Ishikawa (cell line): ENCODE measurements around the gene KCTD16.

Experiments used
- CEBPB ChIP-seq: IDR thresholded peaks from 2 replicates; pipeline ENCODE4 v1.6.1; 2012
- CREB1 ChIP-seq: IDR thresholded peaks from 2 replicates; pipeline ENCODE4 v1.6.1; 2012; ENCODE audit warnings: low read depth
- EGR1 ChIP-seq: IDR thresholded peaks from 2 replicates; pipeline ENCODE4 v1.6.1; 2012
- EP300 ChIP-seq: IDR thresholded peaks from 2 replicates; pipeline ENCODE4 v1.6.1; 2012; ENCODE audit warnings: borderline replicate concordance
- FOXM1 ChIP-seq: IDR thresholded peaks from 2 replicates; pipeline ENCODE4 v1.6.1; 2012; ENCODE audit warnings: low read depth, borderline replicate concordance
- MAX ChIP-seq: IDR thresholded peaks from 2 replicates; pipeline ENCODE4 v1.6.1; 2012
- NFIC ChIP-seq: IDR thresholded peaks from 2 replicates; pipeline ENCODE4 v1.6.1; 2012
- RAD21 ChIP-seq: IDR thresholded peaks from 2 replicates; pipeline ENCODE4 v1.6.1; 2012; ENCODE audit warnings: low read depth
- REST ChIP-seq: IDR thresholded peaks from 2 replicates; pipeline ENCODE4 v1.6.1; 2012; ENCODE audit warnings: low read depth, mild to moderate bottlenecking
- TAF1 ChIP-seq: IDR thresholded peaks from 2 replicates; pipeline ENCODE4 v1.6.1; 2012; ENCODE audit warnings: low read depth, mild to moderate bottlenecking
- TCF12 ChIP-seq: IDR thresholded peaks from 2 replicates; pipeline ENCODE4 v1.6.1; 2012; ENCODE audit warnings: low read depth
- TEAD4 ChIP-seq: IDR thresholded peaks from 2 replicates; pipeline ENCODE4 v1.6.1; 2012
- YY1 ChIP-seq: IDR thresholded peaks from 2 replicates; pipeline ENCODE4 v1.6.1; 2012; ENCODE audit warnings: low read depth
- ZBTB7A ChIP-seq: IDR thresholded peaks from 2 replicates; pipeline ENCODE4 v1.6.1; 2012; ENCODE audit warnings: low read depth
- TF ChIP-seq, protein P1 (sequence below): IDR thresholded peaks from 2 replicates; pipeline ENCODE4 v1.6.1; 2012

Gene KCTD16

DNA sequence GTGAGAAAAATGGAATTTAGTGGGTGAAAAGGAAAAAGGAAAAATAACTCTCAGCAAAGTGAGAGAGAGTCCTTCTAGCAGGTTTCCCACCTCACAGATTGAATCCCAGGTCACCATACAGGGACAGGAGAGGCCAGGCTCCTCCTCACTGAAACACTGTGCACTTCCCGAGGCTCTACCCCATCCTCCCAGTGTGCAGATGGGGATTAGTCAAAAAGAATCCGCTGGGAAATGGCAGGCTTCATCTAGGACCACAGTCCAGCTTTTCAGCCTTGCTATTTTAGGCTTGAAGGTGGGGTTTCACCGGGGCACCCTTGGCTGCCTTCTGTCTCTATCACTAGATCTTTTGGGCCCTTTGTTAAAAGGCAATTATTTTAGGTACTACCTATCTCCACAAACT, 48.0 kb upstream of the KCTD16 start:
- TF ChIP-seq TEAD4 = no peak
- TF ChIP-seq CREB1 = no peak
- no peak for TF ChIP-seq ZBTB7A
- no peak for TF ChIP-seq RAD21
- TF ChIP-seq FOXM1 = no peak

- TF ChIP-seq TAF1 (no peak), RAD21 (no peak), NFIC (no peak), CREB1 (no peak), YY1 (no peak), ZBTB7A (no peak), EGR1 (no peak), EP300 (no peak), TCF12 (no peak), CEBPB (no peak), REST (no peak)
- TF ChIP-seq, protein P1, sequence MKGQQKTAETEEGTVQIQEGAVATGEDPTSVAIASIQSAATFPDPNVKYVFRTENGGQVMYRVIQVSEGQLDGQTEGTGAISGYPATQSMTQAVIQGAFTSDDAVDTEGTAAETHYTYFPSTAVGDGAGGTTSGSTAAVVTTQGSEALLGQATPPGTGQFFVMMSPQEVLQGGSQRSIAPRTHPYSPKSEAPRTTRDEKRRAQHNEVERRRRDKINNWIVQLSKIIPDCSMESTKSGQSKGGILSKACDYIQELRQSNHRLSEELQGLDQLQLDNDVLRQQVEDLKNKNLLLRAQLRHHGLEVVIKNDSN = no peak
These were observed 45.4 kb upstream of the KCTD16 start for GRCh38 chr5:144125163-144125726.

DNA sequence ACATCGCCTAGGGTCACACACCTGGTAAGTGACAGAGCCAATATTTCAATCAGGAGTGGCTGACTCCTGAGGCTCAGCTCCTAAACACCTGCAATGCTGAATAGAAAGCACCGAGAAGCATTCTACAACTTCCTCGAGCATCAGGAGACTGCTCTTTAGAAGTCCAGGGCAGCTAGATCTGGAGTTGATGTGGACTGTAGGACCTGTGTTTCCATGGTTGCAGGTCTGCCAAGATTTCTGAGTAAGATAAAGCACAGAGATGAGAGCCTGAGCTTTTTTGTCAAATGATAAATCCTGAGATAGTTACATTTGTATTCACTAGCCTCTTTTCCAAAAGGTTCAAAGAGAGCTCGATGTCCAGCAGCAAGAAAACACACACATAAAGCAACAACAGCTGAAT, 44.0 kb upstream of the KCTD16 start:
- TF ChIP-seq MAX = no peak
- no peak for TF ChIP-seq RAD21
- TF ChIP-seq TCF12 = no peak
- no peak for TF ChIP-seq EGR1
- TF ChIP-seq YY1 = no peak
- no peak for TF ChIP-seq EP300
- TF ChIP-seq REST = no peak
- no peak for TF ChIP-seq NFIC
- TF ChIP-seq TEAD4 = no peak
- no peak for TF ChIP-seq TAF1
- TF ChIP-seq CREB1 = no peak
- no peak for TF ChIP-seq ZBTB7A

DNA sequence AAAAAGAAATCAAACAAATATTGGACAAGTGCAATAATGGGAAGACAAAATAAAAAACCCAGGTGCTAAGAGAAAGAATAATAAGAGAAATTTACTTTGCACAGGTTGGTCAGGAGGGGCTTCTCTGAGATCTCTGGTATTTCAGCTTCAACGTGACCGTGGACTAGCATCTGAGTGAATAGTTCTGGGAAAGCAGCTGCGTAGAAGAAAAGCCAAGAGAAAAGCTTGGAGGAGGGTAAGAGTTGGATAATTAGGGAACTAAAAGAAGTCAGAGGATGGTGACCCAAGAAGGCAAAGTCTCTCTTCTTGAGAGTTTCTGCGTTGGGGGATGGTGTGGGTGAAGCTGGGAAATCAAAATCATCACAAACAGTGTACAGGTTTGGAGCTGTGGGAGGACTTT, 41.8 kb upstream of the KCTD16 start:
- TF ChIP-seq EGR1 (no peak), EP300 (no peak), TAF1 (no peak), TEAD4 (no peak), NFIC (no peak), MAX (no peak), REST (no peak), ZBTB7A (no peak), CREB1 (no peak)
- TF ChIP-seq, protein P1 = no peak

DNA sequence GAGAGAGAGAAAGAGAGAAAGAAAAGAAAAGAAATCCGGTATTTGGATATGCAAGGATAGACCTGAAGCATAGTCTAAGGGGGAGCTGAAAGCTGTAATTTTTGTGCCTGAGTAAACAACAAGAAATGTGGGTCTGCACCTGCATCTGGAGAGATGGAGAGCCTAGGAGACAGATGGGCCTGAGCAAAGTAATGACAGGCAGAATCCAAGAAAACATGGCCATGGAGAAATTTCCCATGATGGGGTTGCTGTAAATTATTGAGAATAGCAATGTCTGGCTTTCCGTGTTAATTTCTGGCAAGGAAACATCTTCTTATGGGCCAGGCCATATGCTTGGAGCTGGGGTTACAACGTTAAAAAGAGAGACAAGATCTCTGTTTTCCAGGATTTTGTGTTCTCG, 40.4 kb upstream of the KCTD16 start:
- no peak for TF ChIP-seq RAD21
- no peak for TF ChIP-seq NFIC
- TF ChIP-seq CEBPB = no peak
- no peak for TF ChIP-seq TAF1
- TF ChIP-seq EP300 = no peak
- TF ChIP-seq YY1 = no peak
- no peak for TF ChIP-seq EGR1
- no peak for TF ChIP-seq REST
- TF ChIP-seq, protein P1 = no peak
- no peak for TF ChIP-seq FOXM1
- TF ChIP-seq ZBTB7A = no peak
- TF ChIP-seq CREB1 = no peak
- no peak for TF ChIP-seq MAX
